ENCODE data around the gene CTTN. TPM values are rescaled to one million over a fixed set of nuclear protein-coding genes. Genes with fewer than 3 reads are reported as not detected.

CTTN gene
- total and polyA plus RNA-seq, 9 of the 15 experiments (the other 6 are each of a cell fraction or from before 2014, with no cell fraction given), result 9.9 to 158 (median 99.7) TPM

GRCh38 chr11:70429428-70429705, 31.0 kb downstream of the CTTN start:
- no peak for TF ChIP-seq ZNF518B (CRISPR knock-in tag; IDR thresholded peaks at IDR 0.05)
- TF ChIP-seq POLR2G (IDR thresholded peaks at IDR 0.05; ENCODE audit: low read depth, low read length), result 0 out of 2 replicates have a peak, but pooled peaks have one; percentile 40
- H3K9ac ChIP-seq (ENCODE audit: insufficient read depth in 1 of 2, low read depth in 2 of 2, low read length in 2 of 2), result no peak overlapping the region; a peak in 1 of 4 replicates
- DNase-seq (ENCODE audit: extremely low read depth in 1 of 4, low spot score in 3 of 4) (no peak), FAIRE-seq (no peak), ATAC-seq (no peak)
- BruUV-seq (replicated peaks), result no TSS peak
- no peaks in the 10 kb centered on the region for H3K27me3 ChIP-seq (ENCODE audit: control insufficient read depth in 2 of 2, insufficient read depth in 2 of 2, low read length in 2 of 2)
- peaks cover 86% of the 10 kb centered on the region for H3K36me3 ChIP-seq (ENCODE audit: control insufficient read depth, insufficient read depth, low read length)
- no peaks in the 10 kb centered on the region for H3K9me3 ChIP-seq (replicated peaks; ENCODE audit: control insufficient read depth, insufficient read depth, low read depth, low read length)
- H2AFZ ChIP-seq (ENCODE audit: low read depth, low read length), result no peak overlapping the region
- in situ Hi-C loops (cut with MboI), result no loop called here
- peaks cover 1 to 8% of the 10 kb centered on the region in 2 experiments; a peak in 2 of 5 replicates for H3K4me1 ChIP-seq (replicated peaks in 1 of 2; ENCODE audit: control insufficient read depth in 2 of 2, insufficient read depth in 2 of 2, low read length in 2 of 2)
- ChIA-PET CTCF (ENCODE audit: low intra/inter-chr PET ratio) (no interaction called here), POLR2A (interaction anchor here (1.0 to 2.6 kb wide), 2 partner anchors 10 to 31 kb away, joined by 3 to 14 read pairs; partner anchors contain the start of gene CTTN)
- 90% methylated on average over 7 of the region's 8 CpGs for WGBS (ENCODE audit: insufficient coverage, low coverage, missing lambda C conversion rate)
- H3K9me1 ChIP-seq (ENCODE audit: control insufficient read depth, insufficient read depth, low read length), result peaks cover 5% of the 10 kb centered on the region
- H3K79me2 ChIP-seq (ENCODE audit: control insufficient read depth, insufficient read depth, low read length), result peaks cover under 1% of the 10 kb centered on the region; the same call in 1 of the 3 replicates
- no peak overlapping the region for H3K4me3 ChIP-seq
- no peak overlapping the region for H3K27ac ChIP-seq (ENCODE audit: extremely low read depth, low read depth, low read length)
- H3K4me2 ChIP-seq (ENCODE audit: insufficient read depth, low read length), result no peak overlapping the region
- H4K20me1 ChIP-seq (replicated peaks; ENCODE audit: control insufficient read depth, insufficient read depth, low read length), result peaks cover 5% of the 10 kb centered on the region; the same call in 1 of the 2 replicates
- intact Hi-C loops (cut with micrococcal nuclease), result no loop called here

Data from K562 (cell line).